G401.6 (cell line): ENCODE results near the gene PINLYP.
"Not testable (repeated sequence)": the region's sequence is repeated elsewhere in the genome, so short reads cannot be mapped to it uniquely, and the experiment has no call there.

Experiments used
- FAIRE-seq: peaks from 2 replicates; lab custom pipeline; 2012; peaks lifted over from hg19 to GRCh38; lab: Jason Lieb, UNC

Gene PINLYP

DNA sequence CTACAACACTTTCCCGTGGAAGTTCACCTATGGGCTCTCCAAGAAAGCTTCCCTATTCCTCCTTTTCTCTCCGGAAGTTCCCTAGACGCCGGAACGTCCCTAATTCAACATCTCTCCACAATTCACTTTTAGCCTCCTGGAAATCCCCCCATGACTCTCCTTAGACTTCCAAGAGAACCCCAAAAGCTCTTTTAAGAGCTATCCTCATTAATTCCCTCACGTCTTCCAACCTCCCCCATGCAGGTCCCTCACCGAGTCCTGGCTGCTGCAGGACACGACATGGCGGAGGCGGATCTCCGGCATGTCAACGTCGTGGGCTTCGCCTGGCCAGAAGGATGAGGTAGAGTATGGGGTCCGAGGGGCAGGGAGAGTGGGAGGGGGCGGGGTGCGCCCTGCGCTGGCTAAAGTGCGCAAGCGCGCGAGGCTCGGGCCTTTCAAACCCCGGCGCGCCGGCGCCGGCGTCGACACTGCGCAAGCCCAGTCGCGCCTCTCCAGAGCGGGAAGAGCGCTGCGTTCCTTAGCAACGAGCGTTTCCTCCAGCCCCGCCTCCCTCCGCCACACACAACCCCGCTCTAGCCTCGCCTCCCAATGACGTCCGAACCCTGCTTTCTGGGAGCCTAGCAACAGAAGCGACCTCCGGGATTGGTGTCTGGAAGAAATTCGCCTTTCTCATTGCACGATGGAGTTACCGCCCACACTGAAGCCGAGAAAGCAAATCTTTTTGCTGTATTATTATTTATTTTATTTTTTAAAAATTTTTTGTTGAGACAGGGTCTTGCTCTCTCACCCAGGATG lies at the start of gene PINLYP, which contains the start of gene XRCC1:
PINLYP (plus strand) TSS at position 646 of the 795 bp plus-strand sequence. CDS start 1,391 bp downstream, outside the sequence.
XRCC1 (minus strand) TSS at position 372 of the 795 bp plus-strand sequence; CDS start at position 303, 69 bp downstream.
- peak; percentile 99 for FAIRE-seq

DNA sequence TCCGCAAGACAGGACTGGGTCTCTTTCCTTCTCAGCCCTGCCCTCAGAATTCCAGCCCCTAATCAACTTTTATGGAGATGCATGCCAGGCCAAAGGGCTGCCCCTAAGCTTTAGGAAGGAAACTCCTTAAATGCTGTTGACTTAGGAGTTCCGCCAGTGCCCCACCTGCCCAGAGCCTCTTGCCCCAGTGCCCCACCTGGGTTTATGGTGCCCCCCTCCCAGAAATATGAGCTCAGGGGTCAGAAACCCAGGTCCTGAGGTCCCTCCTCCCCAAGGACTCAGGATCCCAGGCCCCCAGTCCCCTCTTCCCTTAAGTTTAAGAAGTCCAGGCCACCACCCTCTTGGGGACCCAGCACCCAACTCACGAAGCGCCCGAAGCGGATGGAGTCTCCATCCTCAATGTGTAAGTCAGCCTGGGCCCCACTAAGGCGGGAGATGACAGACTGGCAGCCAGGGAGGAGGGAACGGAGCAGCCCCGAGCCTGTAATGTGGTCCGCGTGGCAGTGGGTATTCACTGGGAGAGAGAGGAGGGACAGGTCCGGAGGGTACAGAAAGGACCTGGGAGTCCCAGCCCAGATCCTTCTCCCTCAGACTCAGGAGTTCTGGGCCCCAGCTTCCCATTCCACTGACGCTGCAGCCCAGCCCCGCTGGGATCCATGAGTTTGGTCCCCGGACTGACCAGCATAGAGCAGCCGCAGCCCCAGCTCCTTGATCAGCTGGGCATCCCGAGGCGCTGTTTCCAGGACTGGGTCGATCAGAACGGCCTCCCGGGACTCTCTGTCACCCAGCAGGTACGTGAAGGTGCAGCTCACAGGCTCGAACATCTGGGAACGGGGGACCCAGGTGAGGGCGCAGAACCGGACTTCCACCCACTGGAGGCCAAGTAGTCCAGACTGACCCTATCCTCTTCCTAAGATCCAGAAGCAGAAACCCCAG lies 49.5 kb upstream of the PINLYP start:
- no peak for FAIRE-seq

DNA sequence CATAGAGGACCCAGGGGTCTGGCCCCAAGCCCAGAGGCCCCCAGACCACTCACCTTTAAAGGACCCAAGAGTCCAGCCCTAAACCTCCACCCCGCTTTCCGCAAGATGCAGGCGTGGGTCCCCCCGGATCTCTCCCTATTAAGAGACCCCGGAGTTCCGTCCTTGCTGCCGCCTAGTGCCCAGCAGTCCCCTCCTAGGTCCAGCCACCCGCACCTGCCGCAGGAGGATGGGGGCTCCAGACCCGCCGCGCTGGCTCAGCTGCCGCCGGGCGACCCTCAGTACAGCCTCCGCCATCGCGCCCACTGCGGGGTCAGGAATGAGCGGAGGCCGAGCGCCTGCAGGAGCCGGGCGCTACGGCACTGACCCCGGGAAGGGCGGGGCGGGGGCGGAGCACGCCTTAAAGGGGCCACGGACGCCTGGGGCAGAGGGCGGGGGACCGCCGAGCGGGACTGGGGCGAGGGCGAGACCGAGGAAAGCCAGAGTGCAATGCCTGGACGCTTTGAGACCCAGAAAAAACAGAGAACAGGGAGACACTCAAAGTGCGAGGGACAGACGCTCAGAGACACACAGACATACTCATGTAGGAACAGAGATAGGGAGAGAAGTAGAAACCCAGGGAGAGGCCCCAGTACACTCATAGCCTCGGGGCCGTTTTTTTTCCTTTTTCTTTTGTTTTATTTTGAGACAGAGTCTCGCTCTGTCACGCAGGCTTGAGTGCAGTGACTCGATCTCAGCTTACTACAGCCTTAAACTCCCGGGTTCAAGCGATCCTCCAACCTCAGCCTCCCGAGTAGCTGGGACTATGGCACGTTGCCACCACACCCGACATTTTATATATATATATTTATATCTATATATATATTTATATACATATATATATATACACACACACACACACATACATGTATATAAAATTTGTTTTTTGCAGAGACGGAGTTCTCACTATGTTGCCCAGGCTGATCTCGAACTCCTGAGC lies 48.4 kb upstream of the PINLYP start, which contains the start of gene ETHE1:
ETHE1 (minus strand) TSS at position 318 of the 976 bp plus-strand sequence; CDS start at position 294, 24 bp downstream.
- FAIRE-seq = no peak

DNA sequence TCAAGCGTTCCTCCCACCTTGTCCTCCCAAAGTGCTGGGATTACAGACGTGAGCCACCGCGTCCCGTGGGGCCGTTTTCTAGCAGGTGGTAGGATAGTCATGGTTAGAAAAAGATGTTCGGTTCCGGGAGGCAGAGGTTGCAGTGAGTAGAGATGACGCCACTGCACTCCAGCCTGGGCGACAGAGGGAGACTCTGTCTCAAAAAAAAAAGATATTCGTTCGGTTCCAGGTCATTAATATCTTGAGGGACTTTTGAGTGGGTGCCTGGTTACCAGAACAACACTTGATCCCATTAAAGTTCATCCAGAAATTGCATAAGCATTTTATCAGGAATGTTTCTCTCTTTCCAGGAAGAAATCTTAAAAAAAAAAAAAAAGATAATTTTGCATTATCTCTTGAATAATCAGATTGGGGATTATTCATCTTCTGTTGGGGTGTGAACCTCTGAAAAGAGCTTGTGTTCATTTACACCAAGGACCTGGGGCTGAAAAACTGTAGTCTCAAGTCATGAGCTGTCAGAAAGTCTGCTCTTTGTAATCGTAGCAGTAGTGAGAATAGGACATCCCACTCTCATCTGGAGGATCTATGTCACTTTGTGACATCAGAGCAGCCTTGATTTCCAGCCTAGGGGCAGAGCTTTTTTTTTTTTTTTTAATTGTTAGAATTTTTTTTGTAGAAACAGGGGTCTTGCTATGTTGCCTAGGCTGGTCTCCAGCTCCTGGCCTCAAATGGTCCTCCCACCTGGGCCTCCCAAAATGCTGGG lies 47.6 kb upstream of the PINLYP start:
- no peak for FAIRE-seq

DNA sequence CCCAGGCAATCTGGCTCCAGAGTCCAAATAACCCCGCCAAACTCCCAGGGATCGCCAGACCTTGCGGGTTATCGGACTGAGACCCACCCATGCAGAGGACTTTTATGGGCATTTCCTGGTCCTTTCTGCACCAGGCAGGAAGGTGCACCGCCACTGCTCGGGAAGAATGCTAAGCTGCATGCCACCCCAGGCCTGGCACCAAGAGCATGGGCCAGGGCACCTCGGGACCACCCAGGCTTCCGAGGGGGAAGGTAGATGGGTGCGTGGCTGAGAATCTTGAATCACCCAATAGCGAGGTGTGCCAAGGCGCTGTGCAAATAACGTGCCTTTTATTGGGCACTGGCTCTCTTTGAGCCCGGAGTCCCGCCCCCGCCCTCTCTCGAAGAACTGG lies 43.0 kb upstream of the PINLYP start:
- FAIRE-seq = no peak

DNA sequence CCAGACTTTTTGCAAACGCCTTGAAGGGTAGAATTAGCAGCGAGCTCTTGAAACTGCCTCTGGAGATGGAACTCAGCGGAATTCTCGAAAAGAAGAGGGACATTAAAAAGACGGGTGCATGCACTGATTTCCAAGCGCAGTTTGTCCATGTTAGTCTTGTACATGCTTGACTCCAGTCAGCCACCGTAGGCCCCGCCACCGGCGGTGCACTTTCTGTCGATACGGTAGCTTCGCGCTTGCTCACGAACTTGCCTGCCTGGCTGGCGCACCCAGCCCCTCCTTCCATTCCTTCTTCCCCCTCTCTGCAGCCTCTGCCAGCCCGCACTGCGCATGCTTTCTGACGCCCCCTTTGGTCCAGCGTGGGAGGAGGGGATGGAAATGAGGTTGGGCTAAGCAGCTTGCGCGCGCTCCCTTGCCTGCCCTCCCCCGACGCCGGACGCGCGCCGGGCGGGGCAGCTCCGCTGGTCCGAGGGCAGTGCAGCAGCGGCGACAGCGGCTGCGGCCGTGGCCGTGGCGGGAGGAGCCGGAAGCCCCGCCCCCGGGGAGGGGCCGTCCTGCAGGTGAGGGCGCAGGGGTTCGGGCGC lies 42.5 kb upstream of the PINLYP start, which contains the start of gene ZNF575:
ZNF575 (plus strand) TSS at position 227 of the 584 bp plus-strand sequence. CDS start 1,235 bp downstream, outside the sequence.
- peak; percentile 96 for FAIRE-seq

DNA sequence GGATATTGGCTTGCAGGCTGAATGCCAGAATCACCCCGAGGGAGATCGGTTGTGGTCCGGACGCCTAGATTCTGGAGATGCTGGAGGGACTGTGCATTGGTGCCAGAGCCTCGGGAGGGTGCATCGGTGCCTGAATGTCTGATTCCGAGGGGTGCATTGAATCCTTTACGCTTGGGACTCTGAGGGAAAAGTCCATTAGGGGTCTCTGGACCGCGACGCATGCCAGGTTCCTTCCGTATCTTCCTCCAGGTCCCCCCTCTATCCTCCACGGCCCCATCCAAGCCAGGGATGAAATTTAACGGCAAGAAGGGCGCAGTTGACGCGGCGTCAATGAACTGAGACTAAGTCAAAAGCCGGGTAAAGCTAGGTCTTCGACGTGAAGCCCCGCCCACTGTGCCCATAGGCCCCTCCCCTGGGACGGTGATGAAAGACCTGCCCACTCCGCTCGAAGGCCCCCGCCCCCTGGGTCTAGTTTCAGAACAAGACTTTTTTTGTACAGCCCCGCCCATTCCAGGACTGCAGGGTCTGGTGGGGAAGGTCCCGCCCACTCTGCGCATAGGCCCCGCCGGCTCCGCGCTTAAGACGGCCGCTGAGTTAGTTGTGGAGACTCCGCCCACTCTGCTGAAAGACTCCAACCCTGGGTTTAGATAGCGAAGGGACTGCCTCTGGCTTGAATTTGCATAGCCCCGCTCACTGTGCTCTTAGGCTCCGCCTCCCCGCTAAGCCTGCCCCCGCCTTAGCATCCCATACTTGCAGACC lies 41.9 kb upstream of the PINLYP start:
- FAIRE-seq = peak; percentile 100

DNA sequence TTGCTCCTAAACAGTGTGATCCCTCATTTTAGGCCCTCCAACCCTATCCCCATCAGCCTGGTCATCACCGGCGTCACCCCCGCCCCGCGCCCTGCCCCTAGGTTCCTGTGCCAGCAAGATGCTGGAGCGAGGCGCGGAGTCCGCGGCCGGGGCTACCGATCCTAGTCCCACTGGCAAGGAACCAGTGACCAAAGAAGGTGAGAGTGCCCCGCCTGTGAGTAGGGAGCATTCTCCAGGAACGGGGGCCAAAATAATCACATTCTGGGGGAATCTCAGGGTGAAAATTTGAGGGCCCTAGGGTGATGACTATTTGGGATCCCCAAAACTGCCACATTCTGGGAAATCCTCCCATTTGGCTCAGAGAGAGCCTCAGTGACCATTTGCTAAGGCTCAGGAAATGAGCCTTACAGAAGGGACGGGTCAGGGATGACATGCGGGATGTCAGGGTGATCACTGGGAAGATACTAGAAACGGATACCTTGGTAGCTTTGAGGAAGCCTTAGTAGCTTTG lies 41.2 kb upstream of the PINLYP start:
- FAIRE-seq = no peak

DNA sequence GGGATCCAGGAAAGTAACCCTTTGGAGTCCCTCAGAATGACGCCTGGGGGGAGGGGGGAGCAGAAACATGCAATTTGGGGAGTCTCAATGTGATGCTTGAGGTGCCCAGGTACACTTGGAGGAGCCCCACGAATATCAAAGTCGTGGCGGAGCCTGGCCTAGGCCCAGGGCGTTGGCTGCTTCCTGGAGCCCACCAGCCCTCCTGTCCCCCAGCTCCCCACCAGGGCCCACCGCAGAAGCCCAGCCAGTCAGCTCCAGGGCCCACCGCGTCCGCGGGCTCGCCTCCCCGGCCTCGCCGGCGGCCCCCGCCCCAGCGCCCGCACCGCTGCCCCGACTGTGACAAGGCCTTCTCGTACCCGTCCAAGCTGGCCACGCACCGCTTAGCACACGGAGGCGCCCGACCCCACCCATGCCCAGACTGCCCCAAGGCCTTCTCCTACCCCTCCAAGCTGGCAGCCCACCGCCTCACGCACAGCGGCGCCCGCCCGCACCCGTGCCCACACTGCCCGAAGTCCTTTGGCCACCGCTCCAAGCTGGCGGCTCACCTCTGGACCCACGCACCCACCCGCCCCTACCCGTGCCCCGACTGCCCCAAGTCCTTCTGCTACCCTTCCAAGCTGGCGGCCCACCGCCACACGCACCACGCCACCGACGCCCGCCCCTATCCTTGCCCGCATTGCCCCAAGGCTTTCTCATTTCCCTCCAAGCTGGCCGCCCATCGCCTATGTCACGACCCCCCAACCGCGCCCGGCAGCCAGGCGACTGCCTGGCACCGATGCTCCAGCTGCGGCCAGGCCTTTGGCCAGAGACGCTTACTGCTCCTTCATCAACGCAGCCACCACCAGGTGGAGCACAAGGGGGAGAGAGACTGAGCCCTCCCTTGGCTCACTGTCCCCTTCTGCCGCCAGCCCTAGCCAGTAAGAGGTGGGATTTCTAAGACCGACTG lies 40.5 kb upstream of the PINLYP start:
- FAIRE-seq = no peak

DNA sequence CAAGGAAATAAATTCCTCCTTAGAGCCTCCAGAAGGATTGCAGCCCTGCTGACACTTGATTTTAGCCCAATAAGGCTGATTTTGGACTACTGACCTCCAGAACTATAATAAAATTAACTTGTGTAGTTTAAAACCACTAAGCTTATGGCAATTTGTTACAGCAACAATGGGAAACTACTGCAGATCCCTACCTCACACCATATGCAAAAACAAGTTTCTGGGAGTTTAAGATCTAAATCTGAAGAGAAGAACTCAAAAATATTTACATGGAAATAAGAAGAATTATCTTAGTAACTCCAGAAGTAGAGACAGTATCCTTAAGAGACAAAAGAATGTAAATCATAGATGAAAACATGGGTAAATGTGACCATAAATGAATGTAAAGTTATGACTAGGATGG lies 36.7 kb upstream of the PINLYP start:
- FAIRE-seq = peak; percentile 45

DNA sequence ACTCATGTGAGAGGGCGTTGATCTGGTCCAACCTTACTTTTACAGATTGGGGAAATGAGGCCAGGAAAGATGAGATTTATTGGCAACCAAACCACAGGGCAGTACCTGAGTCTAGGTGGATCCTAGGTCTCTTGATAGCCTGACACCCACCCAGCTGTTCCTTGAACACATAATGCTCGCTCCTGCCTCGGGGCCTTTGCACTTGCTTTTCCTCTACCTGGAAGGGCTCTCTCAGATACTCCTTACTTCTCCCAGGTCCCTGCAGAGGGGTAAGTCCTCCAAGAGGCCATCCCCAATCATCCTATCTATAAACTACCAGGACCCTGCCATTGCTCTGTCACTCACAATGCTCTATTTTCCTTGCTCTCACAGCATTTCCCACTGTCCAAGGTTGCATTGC lies 35.2 kb upstream of the PINLYP start:
- FAIRE-seq = no peak

DNA sequence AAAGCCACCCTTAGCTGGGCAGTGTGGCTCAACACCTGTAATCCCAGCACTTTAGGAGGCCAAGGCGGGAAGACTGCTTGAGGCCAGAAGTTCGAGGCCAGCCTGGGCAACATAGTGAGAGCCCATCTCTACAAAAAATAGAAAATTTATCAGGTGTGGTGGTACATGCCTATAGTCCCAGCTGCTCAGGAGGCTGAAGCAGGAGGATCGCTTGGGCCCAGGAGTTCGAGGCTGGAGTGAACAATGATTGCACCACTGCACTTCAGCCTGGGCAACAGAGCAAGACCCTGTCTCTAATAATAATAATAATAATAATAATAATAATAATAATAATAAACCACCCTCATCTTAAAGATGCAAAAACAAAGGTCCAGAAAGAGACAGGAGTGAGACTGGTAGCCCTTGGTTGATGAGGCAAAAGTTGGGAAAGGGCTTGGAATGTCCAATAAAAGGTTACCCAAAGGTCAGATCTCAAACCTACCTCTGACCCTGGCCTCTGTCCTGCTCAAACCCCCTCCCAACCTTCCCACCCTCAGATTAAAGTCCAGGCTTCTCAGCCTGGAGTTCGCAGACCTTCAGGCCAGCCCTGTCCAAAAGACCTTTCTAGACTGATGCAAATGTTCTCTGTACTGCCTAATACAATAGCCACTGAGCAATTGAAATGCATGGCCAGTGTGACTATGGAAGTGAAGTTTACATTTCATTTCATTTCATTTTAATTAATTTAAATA lies 33.5 kb upstream of the PINLYP start:
- no peak for FAIRE-seq

DNA sequence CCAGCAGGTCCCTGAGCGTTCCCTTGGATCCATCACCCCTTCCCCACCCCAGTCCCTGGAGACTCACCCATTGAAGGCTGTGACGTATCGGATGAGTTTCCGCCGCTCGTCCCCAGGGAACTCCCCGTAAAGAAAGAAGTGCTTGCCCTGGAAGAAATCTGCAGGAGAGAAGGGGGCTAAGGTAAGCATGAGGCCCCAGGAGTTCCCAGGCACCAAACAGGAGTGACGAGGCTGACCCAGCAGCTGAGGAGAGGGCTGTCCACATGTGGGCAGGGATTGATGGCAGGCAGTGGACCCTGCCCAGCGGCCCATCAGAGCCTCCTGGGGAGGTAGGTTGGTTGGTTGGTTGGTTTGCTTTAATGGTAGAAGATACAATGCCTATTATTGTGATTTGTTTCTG lies 31.5 kb upstream of the PINLYP start:
- no peak for FAIRE-seq

DNA sequence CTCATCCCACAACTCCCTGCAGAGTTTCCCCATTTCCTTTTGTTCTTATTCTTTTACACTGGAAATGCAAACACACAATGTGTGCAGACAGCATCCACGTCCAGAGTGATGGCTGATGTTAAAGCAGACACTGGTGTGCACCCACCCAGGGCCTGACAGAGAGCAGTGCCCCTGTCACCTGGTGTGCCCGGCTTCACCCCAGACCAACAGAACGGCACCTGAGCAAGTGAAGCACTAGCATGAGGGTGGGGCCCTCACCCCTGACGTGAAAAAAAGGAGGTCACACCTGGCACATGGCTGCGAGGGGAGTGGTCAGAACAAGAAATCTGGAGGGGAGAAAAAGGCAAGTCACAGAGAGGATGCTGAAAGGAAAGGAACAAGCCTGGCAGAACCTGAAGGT lies 30.3 kb upstream of the PINLYP start:
- FAIRE-seq = no peak

DNA sequence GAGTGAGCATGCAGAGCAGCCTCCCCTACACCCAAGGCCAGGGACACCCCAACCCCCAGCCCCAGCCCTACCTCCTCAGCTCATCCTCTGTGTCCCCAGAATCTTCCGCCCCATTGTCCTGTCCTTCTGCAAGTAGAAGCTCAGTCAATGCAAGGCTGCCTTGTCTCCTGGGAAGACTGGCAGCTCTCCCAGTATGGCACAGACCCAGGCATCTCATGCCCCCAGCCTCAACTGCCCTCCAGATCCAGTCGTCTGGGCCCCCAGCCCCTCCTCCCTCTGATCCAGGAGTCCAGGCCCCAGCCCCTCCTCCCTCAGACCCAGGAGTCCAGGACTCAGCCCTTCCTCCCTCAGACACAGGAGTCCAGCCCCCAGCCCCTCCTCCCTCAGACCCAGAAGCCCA lies 29.6 kb upstream of the PINLYP start:
- FAIRE-seq = no peak

DNA sequence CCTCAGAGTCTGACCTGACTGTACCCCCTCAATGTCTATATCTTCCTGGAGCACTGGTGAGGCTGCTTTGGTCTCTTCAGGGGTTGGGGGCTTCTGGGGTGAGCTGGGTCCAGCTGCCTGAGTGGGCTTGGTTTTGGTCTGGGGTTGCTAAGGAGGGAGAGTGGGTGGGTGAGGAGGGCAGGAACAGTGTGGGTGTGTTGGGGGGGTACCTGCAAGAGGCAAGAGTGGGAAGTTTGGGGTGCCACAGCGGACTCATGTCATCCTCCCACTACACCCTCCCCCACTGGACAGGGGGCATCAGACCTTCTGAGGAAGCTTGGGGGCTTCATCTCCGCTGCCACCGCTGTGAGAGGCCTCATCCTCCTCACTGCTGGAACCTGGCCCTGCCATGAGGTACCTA lies 29.0 kb upstream of the PINLYP start:
- FAIRE-seq = no peak

DNA sequence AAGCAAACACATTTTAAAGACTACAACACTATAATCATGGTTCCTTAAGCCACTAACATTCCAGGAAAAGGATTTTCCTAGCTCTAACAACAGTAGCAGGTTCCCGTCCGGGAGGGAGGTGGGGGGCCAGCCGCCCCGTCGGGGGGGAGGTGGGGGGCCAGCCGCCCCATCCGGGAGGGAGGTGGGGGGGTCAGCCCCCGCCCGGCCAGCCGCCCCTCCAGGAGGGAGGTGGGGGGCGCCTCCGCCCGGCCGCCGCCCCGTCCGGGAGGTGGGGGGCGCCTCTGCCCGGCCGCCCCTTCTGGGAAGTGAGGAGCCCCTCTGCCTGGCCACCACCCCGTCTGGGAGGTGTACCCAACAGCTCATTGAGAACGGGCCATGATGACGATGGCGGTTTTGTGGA lies 27.7 kb upstream of the PINLYP start:
- FAIRE-seq = not testable (repeated sequence)

DNA sequence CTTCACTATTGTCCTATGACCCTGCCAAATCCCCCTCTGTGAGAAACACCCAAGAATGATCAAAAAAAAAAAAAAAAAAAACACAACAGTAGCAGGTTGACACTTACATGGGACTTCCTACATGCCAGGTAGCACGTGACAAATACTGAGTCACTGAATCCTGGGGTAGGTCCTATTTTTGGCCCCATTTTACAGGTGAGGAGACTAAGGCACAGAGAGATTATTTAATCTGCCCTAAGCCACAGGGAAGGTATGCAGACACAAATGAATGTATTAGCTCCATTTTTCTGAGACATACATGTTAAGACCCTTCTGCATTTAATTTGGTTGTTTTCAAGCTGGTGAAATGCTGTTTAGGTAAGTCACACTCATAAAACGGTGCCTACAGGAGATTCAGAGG lies 26.9 kb upstream of the PINLYP start:
- FAIRE-seq = no peak
